GM18505 (cell line): ENCODE measurements around the gene RFX6.

Experiments
- ATAC-seq: cut with Tn5 transposase; IDR thresholded peaks from one replicate; pipeline ENCODE4 v1.9.1; 2021; ENCODE audit not compliant: unreplicated experiment
- POLR2A ChIP-seq: IDR thresholded peaks from 4 replicates; pipeline ENCODE4 v1.6.1; 2011; ENCODE audit warnings: borderline replicate concordance; ENCODE audit not compliant: insufficient read depth, insufficient read length; ENCODE audit errors: extremely low read depth

Gene RFX6

DNA sequence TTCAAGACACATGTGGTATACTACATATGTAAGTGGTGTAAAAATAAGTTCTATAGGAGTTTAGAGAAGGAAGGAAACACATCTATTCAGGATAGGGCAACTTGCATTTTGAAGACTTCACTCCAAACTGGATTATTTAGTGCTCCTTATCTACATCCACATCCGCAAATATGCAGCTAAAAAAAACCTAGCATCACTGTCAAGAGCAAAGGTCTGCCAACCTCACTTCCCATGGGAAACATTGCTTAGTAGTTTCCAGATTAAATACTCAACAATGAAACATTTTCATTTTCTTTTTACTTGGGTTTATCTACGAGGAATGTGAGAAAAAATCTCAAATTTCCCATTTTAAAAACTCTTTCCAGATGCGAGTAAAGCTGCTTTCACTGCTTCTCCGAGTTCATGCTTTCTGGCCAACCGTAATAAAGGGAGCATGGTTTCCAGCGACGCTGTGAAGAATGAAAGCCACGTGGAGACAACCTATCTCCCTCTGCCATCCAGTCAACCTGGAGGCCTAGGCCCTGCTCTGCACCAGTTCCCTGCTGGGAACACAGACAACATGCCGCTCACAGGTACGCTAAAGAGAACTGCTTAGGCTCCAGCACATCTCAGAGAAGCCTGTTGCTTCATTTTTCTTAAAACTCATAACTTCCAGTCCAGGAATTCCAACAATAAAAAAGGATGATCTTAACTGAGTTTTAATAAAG lies 48.2 kb downstream of the RFX6 start:
- TF ChIP-seq POLR2A, result no peak
- no peak for ATAC-seq

GRCh38 chr6:116928677-116929076 lies 51.6 kb downstream of the RFX6 start:
- ATAC-seq, result no peak
- no peak for TF ChIP-seq POLR2A

GRCh38 chr6:116929825-116930224 lies 52.8 kb downstream of the RFX6 start:
- ATAC-seq, result no peak

GRCh38 chr6:116931456-116931855 lies 54.4 kb downstream of the RFX6 start:
- no peak for TF ChIP-seq POLR2A
- ATAC-seq, result no peak

More at GRCh38 chr6:116929825-116930224, 52.8 kb downstream of the RFX6 start:
- no peak for TF ChIP-seq POLR2A

- TF ChIP-seq POLR2A, result no peak
- ATAC-seq, result no peak
Observed at GRCh38 chr6:116932496-116932895, 55.5 kb downstream of the RFX6 start.

GRCh38 chr6:116933485-116933884 lies 56.4 kb downstream of the RFX6 start:
- ATAC-seq, result no peak
- no peak for TF ChIP-seq POLR2A

GRCh38 chr6:116938305-116938704 lies 61.3 kb downstream of the RFX6 start:
- no peak for ATAC-seq
- no peak for TF ChIP-seq POLR2A

GRCh38 chr6:116941727-116942126 lies 64.7 kb downstream of the RFX6 start:
- no peak for TF ChIP-seq POLR2A
- no peak for ATAC-seq

DNA sequence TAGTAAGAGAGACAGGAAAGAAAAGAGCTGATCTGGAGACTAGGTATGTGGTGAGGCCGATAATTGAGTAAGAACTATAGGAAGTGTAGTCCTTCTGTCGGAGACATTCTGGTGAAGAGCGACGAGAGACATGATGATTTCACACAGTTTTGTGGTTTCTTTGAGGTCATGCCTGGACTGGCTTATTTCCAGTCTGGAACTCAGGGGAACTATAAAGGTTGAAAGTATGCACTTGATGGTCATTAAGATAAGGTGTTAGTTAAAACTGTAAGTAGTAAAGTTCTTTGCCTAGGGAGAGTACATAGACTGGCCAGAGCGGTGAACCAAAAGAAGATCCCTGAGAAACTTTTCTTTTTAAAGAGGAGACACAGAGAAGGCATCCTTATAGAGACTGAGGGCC lies 68.8 kb downstream of the RFX6 start:
- no peak for ATAC-seq
- no peak for TF ChIP-seq POLR2A

GRCh38 chr6:116948533-116949304 lies 71.7 kb downstream of the RFX6 start:
- TF ChIP-seq POLR2A, result no peak
- ATAC-seq, result no peak

- no peak for TF ChIP-seq POLR2A
- ATAC-seq, result no peak
Observed at GRCh38 chr6:116949964-116950363, 72.9 kb downstream of the RFX6 start.

- no peak for ATAC-seq
- no peak for TF ChIP-seq POLR2A
Observed at GRCh38 chr6:116954335-116954734, 77.3 kb downstream of the RFX6 start.

- no peak for TF ChIP-seq POLR2A
- ATAC-seq, result no peak
Observed at GRCh38 chr6:116954938-116955337, 77.9 kb downstream of the RFX6 start.

DNA sequence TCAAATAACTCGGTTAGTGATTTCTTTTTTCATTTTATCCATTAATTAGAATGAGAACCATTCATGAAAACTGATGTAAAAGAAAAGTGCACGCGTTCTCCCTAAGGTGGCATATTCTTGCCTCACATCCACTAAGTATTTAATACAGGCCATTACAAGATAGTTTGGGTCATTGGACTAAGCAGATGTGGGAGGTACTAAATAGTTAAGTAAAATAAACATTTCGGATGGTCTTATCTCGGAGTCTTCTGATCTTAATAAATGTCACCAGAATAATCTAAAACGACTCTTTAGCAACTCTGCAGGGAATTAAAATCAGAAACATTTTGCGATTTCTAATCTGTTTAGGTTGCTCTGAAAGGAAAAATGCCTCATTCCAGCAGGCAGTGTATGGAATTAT lies 78.7 kb downstream of the RFX6 start:
- TF ChIP-seq POLR2A, result no peak
- no peak for ATAC-seq
